ENCODE measurements around the gene AKAP13. TPM values are rescaled to one million over a fixed set of nuclear protein-coding genes. Genes with fewer than 3 reads are reported as not detected.

The AKAP13 gene
- total and polyA plus RNA-seq, 9 donors = 45.3 to 190 (median 98.6) TPM

DNA sequence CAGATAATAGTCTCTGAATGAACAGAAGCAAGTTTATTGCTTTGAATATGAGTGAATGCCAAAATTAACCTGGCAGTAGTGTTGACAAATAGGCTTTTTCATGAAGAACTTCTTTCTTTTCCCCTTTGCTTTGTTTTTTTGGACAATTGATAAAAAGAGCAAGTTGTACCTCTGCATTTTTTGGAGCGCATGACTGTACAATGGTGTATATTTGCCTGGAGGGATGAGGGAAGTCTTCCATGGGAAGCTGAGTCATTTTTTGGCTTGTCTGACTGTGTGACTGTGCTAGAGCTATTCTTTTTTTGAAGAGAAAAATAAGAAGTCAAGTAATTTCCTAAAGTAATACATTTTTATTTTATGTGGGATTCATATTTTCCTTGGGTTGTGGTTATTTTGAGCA is 227.4 kb downstream of the AKAP13 start:
- no peaks in the 10 kb centered on the region for H3K9me3 ChIP-seq
- 9 to 25% (median 18%) methylated on average over 1 of the region's 1 CpG for WGBS, 3 donors
- H3K27me3 ChIP-seq = no peaks in the 10 kb centered on the region
- peak in 1 of 5 donors; percentile 32 for DNase-seq
- intact Hi-C loops (cut with DNase I) = no loop called here
- H3K4me1 ChIP-seq (ENCODE audit: insufficient read depth) = no peaks in the 10 kb centered on the region
- no peaks in the 10 kb centered on the region for H3K36me3 ChIP-seq
- H3K27ac ChIP-seq = no peak overlapping the region
- no peak overlapping the region for H3K4me3 ChIP-seq
- TF ChIP-seq, protein P1, sequence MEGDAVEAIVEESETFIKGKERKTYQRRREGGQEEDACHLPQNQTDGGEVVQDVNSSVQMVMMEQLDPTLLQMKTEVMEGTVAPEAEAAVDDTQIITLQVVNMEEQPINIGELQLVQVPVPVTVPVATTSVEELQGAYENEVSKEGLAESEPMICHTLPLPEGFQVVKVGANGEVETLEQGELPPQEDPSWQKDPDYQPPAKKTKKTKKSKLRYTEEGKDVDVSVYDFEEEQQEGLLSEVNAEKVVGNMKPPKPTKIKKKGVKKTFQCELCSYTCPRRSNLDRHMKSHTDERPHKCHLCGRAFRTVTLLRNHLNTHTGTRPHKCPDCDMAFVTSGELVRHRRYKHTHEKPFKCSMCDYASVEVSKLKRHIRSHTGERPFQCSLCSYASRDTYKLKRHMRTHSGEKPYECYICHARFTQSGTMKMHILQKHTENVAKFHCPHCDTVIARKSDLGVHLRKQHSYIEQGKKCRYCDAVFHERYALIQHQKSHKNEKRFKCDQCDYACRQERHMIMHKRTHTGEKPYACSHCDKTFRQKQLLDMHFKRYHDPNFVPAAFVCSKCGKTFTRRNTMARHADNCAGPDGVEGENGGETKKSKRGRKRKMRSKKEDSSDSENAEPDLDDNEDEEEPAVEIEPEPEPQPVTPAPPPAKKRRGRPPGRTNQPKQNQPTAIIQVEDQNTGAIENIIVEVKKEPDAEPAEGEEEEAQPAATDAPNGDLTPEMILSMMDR (IDR thresholded peaks at IDR 0.05) = no peak
- TF ChIP-seq EP300 (IDR thresholded peaks at IDR 0.05) = no peak
- TF ChIP-seq POLR2A (IDR thresholded peaks at IDR 0.05) = no peak

DNA sequence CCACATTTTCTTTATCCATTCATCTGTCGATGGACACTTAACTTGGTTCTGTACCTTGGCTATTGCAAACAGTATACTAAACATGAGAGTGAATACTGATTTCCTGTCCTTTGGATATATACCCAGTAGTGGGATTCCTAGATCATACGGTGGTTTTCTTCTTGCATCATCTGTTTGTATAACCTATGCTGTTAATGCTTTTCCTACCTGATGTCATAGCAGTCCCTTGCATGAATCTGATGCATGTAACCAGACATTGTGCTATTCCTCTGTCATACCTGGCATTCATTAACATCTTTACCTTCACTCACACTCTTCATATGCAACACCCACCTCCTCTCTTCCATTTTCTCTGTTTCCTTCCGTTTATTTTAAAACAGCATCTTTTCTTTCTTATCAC is 229.1 kb downstream of the AKAP13 start:
- WGBS, 3 donors = 86 to 94% (median 92%) methylated on average over 3 of the region's 3 CpGs
- Histone ChIP-seq H3K4me1 (ENCODE audit: insufficient read depth) (no peaks in the 10 kb centered on the region), H3K27me3 (no peaks in the 10 kb centered on the region), H3K9me3 (no peaks in the 10 kb centered on the region), H3K27ac (no peak overlapping the region), H3K36me3 (no peaks in the 10 kb centered on the region), H3K4me3 (no peak overlapping the region)
- no peak for DNase-seq
- TF ChIP-seq EP300 (IDR thresholded peaks at IDR 0.05) (no peak), POLR2A (IDR thresholded peaks at IDR 0.05) (no peak)
- TF ChIP-seq, protein P1 (IDR thresholded peaks at IDR 0.05) = no peak
- intact Hi-C loops (cut with DNase I) = no loop called here

DNA sequence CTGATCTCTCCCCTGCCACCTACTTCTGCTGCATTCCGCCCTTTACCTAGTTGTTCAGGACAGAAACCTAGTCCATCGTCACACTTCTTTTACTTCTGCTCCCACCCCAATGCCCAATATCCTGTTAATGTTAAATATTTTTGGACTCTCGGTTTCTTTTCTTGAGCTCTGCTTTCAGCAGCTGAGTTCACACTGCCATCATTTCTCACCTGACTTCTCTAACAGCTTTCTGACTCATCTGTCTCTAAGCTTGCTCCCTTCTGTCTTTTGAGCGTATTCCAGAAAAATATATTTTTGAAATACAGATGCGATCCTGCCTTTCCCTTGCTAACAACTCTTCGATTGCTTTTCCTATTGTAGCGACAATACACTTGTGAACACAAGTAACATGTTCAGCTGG is 231.0 kb downstream of the AKAP13 start:
- DNase-seq = no peak
- Histone ChIP-seq H3K27me3 (no peaks in the 10 kb centered on the region), H3K4me3 (no peak overlapping the region), H3K9me3 (no peaks in the 10 kb centered on the region), H3K36me3 (no peaks in the 10 kb centered on the region), H3K4me1 (ENCODE audit: insufficient read depth) (no peaks in the 10 kb centered on the region), H3K27ac (no peak overlapping the region)
- intact Hi-C loops (cut with DNase I) = loop anchor here (10.0 kb wide), 5 partner anchors 103 to 223 kb away; partner anchors contain the start of gene KLHL25 (in 1 of the 4)
- WGBS, 3 donors = 88 to 97% (median 95%) methylated on average over 7 of the region's 7 CpGs
- TF ChIP-seq POLR2A (IDR thresholded peaks at IDR 0.05) = no peak
- no peak for TF ChIP-seq EP300 (IDR thresholded peaks at IDR 0.05)

DNA sequence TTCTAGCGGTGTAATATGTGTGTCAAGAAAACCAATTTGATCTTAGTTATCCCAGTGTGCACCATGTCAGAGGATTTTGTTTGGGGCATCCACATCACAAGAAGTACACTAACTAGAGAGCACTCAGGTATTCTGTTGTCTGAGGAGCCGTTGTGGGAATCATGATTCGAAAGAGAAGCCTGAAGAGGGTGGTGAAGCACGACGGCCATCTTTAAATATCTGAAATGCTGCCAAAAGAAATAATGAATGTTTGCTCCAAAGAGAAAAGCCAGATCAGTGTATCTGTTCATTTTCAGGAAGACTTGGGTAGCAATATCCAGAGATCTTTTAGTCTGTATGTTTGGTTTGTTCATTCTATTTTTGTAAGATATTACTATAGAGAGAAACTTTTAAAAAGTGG is 233.7 kb downstream of the AKAP13 start:
- 27 to 40% (median 33%) methylated on average over 5 of the region's 5 CpGs for WGBS, 3 donors
- intact Hi-C loops (cut with DNase I) = loop anchor here (10.0 kb wide), 5 partner anchors 101 to 221 kb away; partner anchors contain the start of gene KLHL25 (in 1 of the 4)
- peaks cover 3% of the 10 kb centered on the region for H3K4me1 ChIP-seq (ENCODE audit: insufficient read depth)
- no peaks in the 10 kb centered on the region for H3K9me3 ChIP-seq
- no peaks in the 10 kb centered on the region for H3K36me3 ChIP-seq
- H3K27ac ChIP-seq = no peak overlapping the region
- no peaks in the 10 kb centered on the region for H3K27me3 ChIP-seq
- DNase-seq = no peak
- no peak overlapping the region for H3K4me3 ChIP-seq
- TF ChIP-seq, protein P1 (IDR thresholded peaks at IDR 0.05) = no peak
- TF ChIP-seq POLR2A (IDR thresholded peaks at IDR 0.05) = no peak
- TF ChIP-seq EP300 (IDR thresholded peaks at IDR 0.05) = no peak

DNA sequence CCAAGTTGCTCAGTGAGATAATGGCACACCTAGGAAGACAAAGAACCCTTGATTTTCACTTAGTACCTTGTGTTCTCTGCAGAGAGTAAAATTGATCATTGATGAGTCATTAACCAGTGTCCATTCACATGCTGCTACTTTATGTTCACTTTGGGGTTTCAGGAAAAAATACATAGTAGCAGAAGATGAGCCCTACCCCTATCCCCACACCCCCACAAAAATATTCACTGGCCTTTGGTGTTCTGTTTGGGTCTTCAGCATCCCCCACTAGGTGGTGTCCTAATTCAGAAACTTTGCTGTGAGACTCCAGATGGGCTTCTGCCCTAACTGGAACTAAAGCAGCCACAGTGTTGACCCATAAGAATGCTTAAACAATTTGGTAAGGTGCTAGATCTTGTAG is 235.5 kb downstream of the AKAP13 start:
- DNase-seq = peak in 2 of 5 donors; percentile 28 to 47
- TF ChIP-seq EP300 (IDR thresholded peaks at IDR 0.05) = no peak
- TF ChIP-seq, protein P1 (IDR thresholded peaks at IDR 0.05) = peak; percentile 17 to 52 (median 40)
- H3K4me3 ChIP-seq = no peak overlapping the region
- peaks cover 3% of the 10 kb centered on the region for H3K4me1 ChIP-seq (ENCODE audit: insufficient read depth)
- H3K27ac ChIP-seq = no peak overlapping the region
- intact Hi-C loops (cut with DNase I) = loop anchor here (10.0 kb wide), 5 partner anchors 99 to 219 kb away; partner anchors contain the start of gene KLHL25 (in 1 of the 4)
- H3K27me3 ChIP-seq = no peaks in the 10 kb centered on the region
- no peaks in the 10 kb centered on the region for H3K9me3 ChIP-seq
- no peaks in the 10 kb centered on the region for H3K36me3 ChIP-seq

Measured in ovary (tissue), 9 donors.